ENCODE results near the gene KSR1.

KSR1 gene

GRCh38 chr17:27596566-27597187, 140.4 kb downstream of the KSR1 start:
- no peak for DNase-seq

- DNase-seq, result no peak
These were observed 140.9 kb downstream of the KSR1 start for GRCh38 chr17:27597188-27597580.

- DNase-seq, result no peak
These were observed 141.6 kb downstream of the KSR1 start for GRCh38 chr17:27597783-27598320.

GRCh38 chr17:27598337-27599050, 142.2 kb downstream of the KSR1 start:
- no peak for DNase-seq

GRCh38 chr17:27600471-27600870, 144.2 kb downstream of the KSR1 start:
- DNase-seq, result no peak

- DNase-seq, result peak; percentile 77 to 86
These were observed 145.1 kb downstream of the KSR1 start for GRCh38 chr17:27601069-27601974.

- DNase-seq, result no peak
These were observed 145.7 kb downstream of the KSR1 start for GRCh38 chr17:27601975-27602302.

GRCh38 chr17:27602721-27603420, 146.6 kb downstream of the KSR1 start:
- peak; percentile 64 to 76 for DNase-seq

GRCh38 chr17:27603421-27603770, 147.1 kb downstream of the KSR1 start:
- DNase-seq, result no peak

- no peak for DNase-seq
These were observed 147.9 kb downstream of the KSR1 start for GRCh38 chr17:27603880-27604794.

GRCh38 chr17:27605409-27605808, 149.2 kb downstream of the KSR1 start:
- no peak for DNase-seq

- no peak for DNase-seq
These were observed 151.4 kb downstream of the KSR1 start for GRCh38 chr17:27607521-27608091.

GRCh38 chr17:27608328-27609230, 152.3 kb downstream of the KSR1 start:
- no peak for DNase-seq

- DNase-seq, result peak; percentile 37 to 67
These were observed 153.5 kb downstream of the KSR1 start for GRCh38 chr17:27609611-27610303.

GRCh38 chr17:27610304-27610677, 154.0 kb downstream of the KSR1 start:
- DNase-seq, result no peak

- DNase-seq, result no peak
These were observed 156.0 kb downstream of the KSR1 start for GRCh38 chr17:27612160-27612770.

GRCh38 chr17:27613433-27613832, 157.2 kb downstream of the KSR1 start:
- no peak for DNase-seq

GRCh38 chr17:27615121-27615520, 158.9 kb downstream of the KSR1 start:
- DNase-seq, result no peak

GRCh38 chr17:27616414-27616813, 160.2 kb downstream of the KSR1 start:
- DNase-seq, result peak in 1 of 2 donors; percentile 4
